WERI-Rb-1 (cell line): ENCODE data around the gene MYO18B.
"Not testable (repeated sequence)": the region's sequence is repeated elsewhere in the genome, so short reads cannot be mapped to it uniquely, and the experiment has no call there.

Experiments used
- DNase-seq: peaks from one replicate; pipeline ENCODE4 v3.0.0-alpha.2; 2020
- H3K27ac ChIP-seq: fragments of 250-450 bp; sonication (Bioruptor Pico); 2 replicates; pipeline ENCODE4 v1.5.1; 2020; ENCODE audit warnings: mild to moderate bottlenecking, moderate library complexity
- H3K27me3 ChIP-seq: fragments of 250-450 bp; sonication (Bioruptor Pico); 2 replicates; pipeline ENCODE4 v1.5.1; 2021; ENCODE audit warnings: mild to moderate bottlenecking, low read depth, moderate library complexity; ENCODE audit not compliant: insufficient read depth, severe bottlenecking
- H3K36me3 ChIP-seq: fragments of 250-450 bp; sonication (Bioruptor Pico); 2 replicates; pipeline ENCODE4 v1.5.1; 2020; ENCODE audit warnings: mild to moderate bottlenecking, moderate library complexity
- H3K4me3 ChIP-seq: 2 replicates; pipeline ENCODE4 v1.5.1; 2011; ENCODE audit warnings: low read depth, mild to moderate bottlenecking, control low read depth, low read length
- H3K9me3 ChIP-seq: fragments of 250-450 bp; sonication (Bioruptor Pico); 2 replicates; pipeline ENCODE4 v1.5.1; 2021; ENCODE audit warnings: mild to moderate bottlenecking, moderate library complexity; ENCODE audit not compliant: severe bottlenecking
- TF ChIP-seq, protein P1 (sequence below): IDR thresholded peaks from 2 replicates; pipeline ENCODE4 v1.5.1; 2011; ENCODE audit warnings: low read depth, mild to moderate bottlenecking, control low read depth, inconsistent platforms, low read length

Gene MYO18B

GRCh38 chr22:25976356-25976755 is 234.4 kb downstream of the MYO18B start:
- DNase-seq: no peak
- H3K27me3 ChIP-seq: no peaks in the 10 kb centered on the region
- no peaks in the 10 kb centered on the region for H3K9me3 ChIP-seq
- no peak overlapping the region for H3K27ac ChIP-seq
- no peaks in the 10 kb centered on the region for H3K36me3 ChIP-seq
- no peak overlapping the region for H3K4me3 ChIP-seq
- TF ChIP-seq, protein P1, sequence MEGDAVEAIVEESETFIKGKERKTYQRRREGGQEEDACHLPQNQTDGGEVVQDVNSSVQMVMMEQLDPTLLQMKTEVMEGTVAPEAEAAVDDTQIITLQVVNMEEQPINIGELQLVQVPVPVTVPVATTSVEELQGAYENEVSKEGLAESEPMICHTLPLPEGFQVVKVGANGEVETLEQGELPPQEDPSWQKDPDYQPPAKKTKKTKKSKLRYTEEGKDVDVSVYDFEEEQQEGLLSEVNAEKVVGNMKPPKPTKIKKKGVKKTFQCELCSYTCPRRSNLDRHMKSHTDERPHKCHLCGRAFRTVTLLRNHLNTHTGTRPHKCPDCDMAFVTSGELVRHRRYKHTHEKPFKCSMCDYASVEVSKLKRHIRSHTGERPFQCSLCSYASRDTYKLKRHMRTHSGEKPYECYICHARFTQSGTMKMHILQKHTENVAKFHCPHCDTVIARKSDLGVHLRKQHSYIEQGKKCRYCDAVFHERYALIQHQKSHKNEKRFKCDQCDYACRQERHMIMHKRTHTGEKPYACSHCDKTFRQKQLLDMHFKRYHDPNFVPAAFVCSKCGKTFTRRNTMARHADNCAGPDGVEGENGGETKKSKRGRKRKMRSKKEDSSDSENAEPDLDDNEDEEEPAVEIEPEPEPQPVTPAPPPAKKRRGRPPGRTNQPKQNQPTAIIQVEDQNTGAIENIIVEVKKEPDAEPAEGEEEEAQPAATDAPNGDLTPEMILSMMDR: no peak

DNA sequence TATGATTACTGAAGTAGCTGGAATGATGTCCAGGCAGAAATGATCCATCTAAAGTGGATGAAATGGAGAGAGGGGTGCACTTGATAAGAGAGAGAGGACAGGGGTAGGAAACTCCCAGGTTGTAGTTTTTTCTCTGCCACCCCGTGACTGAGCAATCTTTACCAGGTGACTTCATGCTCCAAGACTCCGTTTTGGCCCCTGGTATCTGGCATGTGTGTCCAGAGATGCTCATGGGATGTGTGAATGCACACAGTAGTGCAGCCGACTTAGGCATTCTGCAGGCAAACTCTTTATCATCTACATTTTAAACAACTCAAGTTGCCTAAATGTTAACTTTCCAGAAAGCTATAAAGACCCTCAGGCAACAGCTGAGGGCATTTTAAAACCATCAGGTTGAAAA is 238.0 kb downstream of the MYO18B start:
- H3K27me3 ChIP-seq: no peaks in the 10 kb centered on the region
- peaks cover 6% of the 10 kb centered on the region for H3K9me3 ChIP-seq
- H3K36me3 ChIP-seq: no peaks in the 10 kb centered on the region
- no peak for DNase-seq
- H3K27ac ChIP-seq: no peak overlapping the region
- H3K4me3 ChIP-seq: no peak overlapping the region
- TF ChIP-seq, protein P1: no peak

GRCh38 chr22:25984911-25985310 is 242.9 kb downstream of the MYO18B start:
- not testable (repeated sequence) for H3K36me3 ChIP-seq, H3K9me3 ChIP-seq, DNase-seq, H3K4me3 ChIP-seq, H3K27me3 ChIP-seq, H3K27ac ChIP-seq

DNA sequence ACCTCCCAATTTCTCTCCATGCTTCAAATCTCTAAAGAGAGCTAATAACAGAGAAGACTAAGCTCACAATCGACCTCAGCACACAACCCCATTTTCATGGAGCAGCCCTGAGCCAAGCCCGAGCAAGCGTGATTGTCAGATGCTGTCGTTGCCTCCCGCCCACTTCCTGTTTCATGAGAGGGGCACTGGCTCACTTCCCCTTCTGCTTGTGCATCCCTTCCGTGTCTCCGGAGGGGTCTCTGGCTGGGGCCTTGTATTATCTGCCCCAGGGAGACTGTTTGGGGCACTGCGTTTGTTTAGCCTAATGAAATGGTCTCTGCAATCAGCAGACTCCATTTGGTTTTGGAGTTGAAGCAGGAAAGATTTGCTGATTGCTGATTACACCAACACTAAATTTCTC is 246.0 kb downstream of the MYO18B start:
- no peak overlapping the region for H3K27ac ChIP-seq
- no peak for DNase-seq
- H3K4me3 ChIP-seq: no peak overlapping the region
- no peaks in the 10 kb centered on the region for H3K9me3 ChIP-seq
- TF ChIP-seq, protein P1: no peak
- H3K27me3 ChIP-seq: no peaks in the 10 kb centered on the region
- H3K36me3 ChIP-seq: no peaks in the 10 kb centered on the region

DNA sequence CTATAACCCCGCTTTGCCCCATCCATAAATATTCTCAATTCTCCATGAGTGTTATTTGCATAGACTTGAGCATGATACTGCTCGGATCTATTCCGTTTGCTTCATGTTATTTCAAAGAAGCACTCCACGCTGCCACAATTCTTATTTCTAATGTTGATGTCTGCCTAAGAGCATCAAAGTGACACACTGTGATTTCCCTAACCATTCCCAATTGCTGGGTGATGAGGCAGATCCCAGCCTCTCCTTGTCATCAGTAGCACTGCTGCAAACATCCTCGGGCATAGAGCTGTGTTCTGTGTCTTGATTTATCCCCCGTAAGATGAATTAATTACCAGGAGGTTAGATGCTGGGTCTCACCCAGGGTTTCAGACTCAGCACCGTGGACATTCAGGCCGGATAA is 249.0 kb downstream of the MYO18B start:
- no peak overlapping the region for H3K27ac ChIP-seq
- H3K27me3 ChIP-seq: no peaks in the 10 kb centered on the region
- H3K4me3 ChIP-seq: no peak overlapping the region
- no peaks in the 10 kb centered on the region for H3K36me3 ChIP-seq
- no peaks in the 10 kb centered on the region for H3K9me3 ChIP-seq
- DNase-seq: no peak
- TF ChIP-seq, protein P1: no peak

DNA sequence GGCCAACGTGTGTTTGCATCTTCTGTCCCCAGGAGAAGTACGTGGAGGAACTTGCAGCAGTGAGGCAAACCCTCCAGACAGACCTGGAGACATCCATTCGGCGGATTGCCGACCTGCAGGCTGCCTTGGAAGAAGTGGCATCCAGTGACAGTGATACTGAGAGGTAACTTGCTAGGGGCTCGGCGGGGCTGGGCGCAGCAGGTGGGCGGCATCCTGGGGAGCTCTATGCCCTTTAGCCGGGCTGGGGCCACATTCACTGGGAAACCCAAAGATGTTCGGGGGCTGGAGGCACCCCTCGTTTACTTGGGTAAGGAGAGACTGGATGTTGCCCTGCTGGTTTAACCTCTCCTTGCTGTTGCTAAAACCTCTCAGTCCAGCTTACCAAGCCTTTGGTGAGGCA is 250.3 kb downstream of the MYO18B start:
- no peak for DNase-seq
- H3K4me3 ChIP-seq: no peak overlapping the region
- no peaks in the 10 kb centered on the region for H3K36me3 ChIP-seq
- TF ChIP-seq, protein P1: no peak
- no peaks in the 10 kb centered on the region for H3K27me3 ChIP-seq
- H3K27ac ChIP-seq: no peak overlapping the region
- no peaks in the 10 kb centered on the region for H3K9me3 ChIP-seq
